HG03354 (cell line): ENCODE results near the gene SNAPC4.
"Not testable (repeated sequence)": the region's sequence is repeated elsewhere in the genome, so short reads cannot be mapped to it uniquely, and the experiment has no call there.

ENCODE experiments used
- ATAC-seq: cut with Tn5 transposase; IDR thresholded peaks from one replicate; pipeline ENCODE4 v1.9.1; 2021; ENCODE audit warnings: mild to moderate bottlenecking; ENCODE audit not compliant: unreplicated experiment, poor library complexity, severe bottlenecking

Gene SNAPC4

GRCh38 chr9:136433043-136433715, 33.2 kb upstream of the SNAPC4 start:
- no peak for ATAC-seq

- ATAC-seq = no peak
Observed at GRCh38 chr9:136432591-136432990, 32.6 kb upstream of the SNAPC4 start.

DNA sequence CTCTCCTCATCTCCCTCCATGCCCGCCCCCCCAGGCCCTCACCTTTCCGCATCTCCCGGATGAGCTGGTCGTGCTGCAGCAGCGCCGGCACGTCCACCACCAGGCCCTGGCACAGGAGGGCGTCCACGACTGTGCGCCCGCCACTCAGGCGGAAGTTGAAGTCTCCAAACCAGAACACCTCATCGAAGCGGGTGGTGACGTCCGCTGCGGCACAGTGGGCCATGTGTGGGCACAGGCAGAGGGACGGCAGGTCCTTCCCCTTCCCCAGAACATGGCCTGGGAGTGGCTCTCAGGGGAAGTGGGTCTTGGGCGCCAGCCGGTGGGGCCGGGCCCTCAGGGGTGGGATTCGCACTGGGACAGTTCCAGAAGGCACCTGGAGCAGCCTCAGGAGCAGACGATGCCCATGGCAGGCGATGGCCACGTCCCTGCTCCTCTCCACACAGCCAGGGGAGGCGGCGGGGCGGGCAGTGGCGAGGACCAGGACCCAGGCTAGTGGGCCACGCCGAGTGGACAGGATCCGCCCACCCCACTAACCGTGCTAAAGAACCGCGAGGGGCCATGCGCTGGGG, 31.9 kb upstream of the SNAPC4 start:
- ATAC-seq = no peak

GRCh38 chr9:136430588-136431234, 30.7 kb upstream of the SNAPC4 start:
- no peak for ATAC-seq

DNA sequence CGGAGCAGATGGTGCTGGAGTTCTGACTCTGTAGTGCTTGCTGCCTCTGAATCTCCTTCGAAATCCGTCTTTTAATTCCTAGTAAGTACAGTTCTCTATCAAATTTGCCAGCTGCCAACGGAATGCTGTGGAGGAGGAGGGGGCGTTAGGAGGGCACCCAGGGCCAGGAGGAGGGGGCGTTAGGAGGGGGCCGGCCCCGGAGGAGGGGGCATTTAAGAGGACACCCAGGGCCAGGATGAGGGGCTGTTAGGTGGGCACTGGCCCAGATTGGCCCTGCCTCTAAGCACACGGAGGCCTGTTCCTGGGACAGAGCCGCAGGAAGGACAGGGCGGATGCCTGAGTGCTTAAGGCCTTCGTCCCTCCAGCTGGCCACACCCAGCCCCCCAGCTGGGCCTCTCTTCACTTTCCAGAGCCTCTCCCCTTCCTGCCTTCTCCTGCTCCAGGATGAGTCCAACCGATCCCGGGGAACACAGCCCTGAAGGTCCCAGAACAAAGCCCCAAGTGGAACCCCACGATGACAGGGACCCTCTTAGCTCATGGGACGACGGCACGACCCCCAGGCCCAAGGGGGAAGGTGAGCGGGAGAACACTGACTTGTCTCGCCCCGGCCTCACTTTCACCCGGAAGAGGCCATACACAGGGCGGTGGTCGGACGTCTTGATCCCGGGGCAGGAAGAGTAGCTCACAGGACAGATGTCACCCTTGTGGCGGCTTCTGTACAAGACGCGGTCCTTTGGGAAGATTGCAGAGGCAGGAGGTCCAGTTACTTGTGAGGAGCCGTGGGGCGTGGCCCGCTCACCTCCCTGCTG, 29.9 kb upstream of the SNAPC4 start:
- no peak for ATAC-seq

DNA sequence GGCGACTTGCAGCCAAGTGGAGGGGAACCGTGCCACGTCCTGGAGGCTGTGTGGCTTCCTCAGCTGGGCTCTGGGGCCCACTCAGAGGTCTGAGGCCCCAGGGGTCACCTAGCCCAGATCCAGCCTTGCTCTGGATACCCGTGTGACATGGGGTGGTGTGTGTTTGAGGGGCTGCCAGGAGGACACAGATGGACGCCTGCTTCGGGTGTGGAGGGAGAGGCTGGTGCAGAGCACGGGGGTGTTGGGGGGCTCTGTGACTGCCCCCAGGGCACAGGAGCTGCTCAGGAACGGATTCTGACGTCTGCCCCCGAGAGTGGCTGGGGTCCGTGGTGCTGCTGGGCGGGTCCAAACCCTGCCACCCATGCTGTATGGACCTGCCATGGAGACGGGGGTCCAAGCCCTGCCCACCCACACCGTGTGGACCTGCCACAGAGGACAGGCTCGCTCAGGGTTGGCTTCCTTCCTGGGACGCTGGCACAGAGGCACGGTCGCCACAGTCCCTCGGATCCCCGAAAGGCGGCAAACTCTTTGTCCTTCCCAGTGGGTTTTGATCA, 29.2 kb upstream of the SNAPC4 start:
- no peak for ATAC-seq

DNA sequence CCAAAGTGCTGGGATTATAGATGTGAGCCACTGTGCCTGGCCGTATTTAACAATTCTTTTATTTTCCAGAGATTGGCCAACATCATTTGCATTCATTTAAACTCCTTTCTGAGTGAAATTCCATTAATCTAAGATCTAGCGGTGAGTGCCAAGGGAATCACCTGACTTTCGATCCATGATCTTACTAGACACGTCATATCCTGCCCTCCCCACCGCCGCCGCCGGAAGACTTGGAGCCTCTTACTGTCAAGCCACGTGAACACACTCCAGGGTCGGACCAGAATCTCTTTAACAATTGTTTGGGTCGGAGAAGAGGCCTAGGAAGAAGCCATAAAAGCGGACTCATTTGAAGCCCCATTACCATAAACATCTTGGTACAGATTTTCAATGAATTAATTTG, 26.8 kb upstream of the SNAPC4 start:
- no peak for ATAC-seq

DNA sequence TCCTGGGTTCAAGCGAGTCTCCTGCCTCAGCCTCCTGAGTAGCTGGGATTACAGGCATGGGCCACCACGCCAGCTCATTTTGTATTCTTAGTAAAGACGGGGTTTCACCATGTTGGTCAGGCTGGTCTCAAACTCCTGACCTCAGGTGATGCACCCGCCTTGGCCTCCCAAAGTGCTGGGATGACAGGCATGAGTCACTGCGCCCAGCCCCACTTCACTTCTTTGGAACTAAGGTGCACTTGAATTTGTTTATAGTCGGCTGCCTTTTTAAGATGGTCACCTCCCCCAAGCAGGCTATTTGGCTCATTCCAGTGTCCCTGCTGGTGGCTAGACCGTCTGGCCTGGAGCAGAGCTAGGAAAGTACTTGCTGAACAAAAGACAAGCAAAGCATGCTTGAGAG, 25.4 kb upstream of the SNAPC4 start:
- not testable (repeated sequence) for ATAC-seq

DNA sequence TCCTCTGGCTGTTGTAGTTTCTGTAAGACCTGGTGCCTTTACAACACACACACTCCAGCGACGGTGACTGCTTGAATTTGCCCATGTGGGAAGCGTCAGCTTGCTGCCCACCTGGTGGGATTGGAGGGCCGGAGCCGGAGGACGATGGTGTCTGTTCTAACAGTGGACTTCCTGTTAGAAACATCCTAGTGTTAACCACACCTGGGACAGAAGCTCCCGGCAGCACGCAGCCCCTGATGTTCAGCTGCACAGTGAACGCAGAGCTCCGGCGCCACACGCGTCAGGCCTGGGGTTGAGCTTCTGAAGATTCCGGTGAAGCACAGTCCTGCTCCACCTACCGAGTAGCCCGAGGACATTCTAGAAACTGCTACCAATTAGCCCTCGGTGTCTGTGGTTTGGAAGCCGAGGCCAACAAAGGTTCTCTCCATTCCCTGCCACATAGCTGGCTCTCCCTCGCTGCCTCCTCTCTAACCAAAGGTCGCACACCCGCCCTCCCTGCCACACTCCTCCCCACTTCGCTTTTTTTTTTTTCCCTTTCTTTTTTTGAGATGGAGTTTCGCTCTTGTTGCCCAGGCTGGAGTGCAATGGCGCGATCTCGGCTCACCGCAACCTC, 24.9 kb upstream of the SNAPC4 start:
- no peak for ATAC-seq

GRCh38 chr9:136423432-136424146, 23.6 kb upstream of the SNAPC4 start:
- no peak for ATAC-seq

GRCh38 chr9:136422876-136423275, 22.9 kb upstream of the SNAPC4 start:
- no peak for ATAC-seq

GRCh38 chr9:136421791-136422190, 21.8 kb upstream of the SNAPC4 start:
- ATAC-seq = no peak

- no peak for ATAC-seq
Observed at GRCh38 chr9:136419092-136419420, 19.1 kb upstream of the SNAPC4 start.

DNA sequence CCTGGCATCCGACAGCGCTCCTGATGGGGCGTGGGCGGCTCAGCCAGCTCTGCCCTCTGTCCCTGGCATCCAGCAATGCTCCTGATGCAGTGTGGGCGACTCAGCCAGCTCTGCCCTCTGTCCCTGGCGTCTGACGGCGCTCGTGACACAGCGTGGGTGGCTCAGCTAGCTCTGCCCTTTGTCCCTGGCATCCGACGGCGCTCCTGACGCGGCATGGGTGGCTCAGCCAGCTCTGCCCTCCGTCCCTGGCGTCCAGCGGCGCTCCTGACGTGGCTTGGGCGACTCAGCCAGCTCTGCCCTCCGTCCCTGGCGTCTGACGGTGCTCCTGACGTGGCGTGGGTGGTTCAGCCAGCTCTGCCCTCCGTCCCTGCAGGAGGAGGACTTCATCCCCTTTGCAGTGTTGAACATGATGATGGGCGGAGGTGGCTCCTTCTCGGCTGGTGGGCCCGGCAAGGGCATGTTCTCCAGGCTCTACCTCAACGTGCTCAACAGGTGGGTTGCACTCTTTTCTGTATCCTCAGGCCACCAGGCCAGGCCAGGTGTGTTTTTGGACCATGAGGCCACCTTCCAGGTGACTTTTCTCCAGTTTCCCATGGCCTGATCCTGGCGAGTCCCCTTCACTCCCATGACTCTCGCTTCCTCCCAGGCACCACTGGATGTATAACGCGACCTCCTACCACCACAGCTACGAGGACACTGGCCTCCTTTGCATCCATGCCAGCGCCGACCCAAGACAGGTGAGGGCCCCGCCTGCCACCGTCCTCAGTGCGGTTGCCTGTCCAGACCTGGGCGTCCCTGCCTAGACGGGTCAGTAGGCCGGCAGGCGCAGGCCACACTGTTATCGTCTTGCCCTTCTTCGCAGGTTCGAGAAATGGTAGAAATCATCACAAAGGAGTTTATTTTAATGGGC, 18.5 kb upstream of the SNAPC4 start:
- ATAC-seq = no peak

DNA sequence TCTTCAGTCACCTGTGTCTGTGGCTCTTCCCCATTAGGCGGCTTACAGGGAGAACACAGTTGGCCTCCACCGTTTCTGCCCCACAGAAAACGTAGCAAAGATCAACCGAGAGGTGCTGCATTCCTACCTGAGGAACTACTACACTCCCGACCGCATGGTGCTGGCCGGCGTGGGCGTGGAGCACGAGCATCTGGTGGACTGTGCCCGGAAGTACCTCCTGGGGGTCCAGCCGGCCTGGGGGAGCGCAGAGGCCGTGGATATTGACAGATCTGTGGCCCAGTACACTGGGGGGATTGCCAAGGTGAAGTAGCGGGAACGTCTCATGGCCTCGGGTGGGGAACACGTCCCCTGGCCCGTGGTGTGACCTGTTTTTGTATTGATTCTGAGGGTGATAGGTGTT, 16.9 kb upstream of the SNAPC4 start:
- ATAC-seq = no peak

DNA sequence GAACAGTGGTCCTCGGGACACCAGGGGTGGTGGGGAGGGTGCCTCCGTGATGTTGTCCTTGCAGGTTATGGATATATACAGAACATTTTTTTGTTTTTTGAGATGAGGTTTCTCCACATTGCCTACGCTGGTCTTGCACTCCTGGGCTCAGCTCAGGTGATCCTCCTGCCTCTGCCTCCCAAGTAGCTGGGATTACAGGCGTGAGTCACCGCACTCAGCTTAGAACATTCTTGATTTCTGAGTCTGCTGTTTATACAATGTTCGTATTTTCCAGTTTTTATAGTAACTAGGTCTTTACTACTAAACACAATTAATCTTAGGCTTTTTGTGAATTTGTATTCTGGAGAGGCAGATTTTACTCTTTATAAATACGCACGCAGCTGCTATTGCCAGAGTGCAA, 16.5 kb upstream of the SNAPC4 start:
- no peak for ATAC-seq

DNA sequence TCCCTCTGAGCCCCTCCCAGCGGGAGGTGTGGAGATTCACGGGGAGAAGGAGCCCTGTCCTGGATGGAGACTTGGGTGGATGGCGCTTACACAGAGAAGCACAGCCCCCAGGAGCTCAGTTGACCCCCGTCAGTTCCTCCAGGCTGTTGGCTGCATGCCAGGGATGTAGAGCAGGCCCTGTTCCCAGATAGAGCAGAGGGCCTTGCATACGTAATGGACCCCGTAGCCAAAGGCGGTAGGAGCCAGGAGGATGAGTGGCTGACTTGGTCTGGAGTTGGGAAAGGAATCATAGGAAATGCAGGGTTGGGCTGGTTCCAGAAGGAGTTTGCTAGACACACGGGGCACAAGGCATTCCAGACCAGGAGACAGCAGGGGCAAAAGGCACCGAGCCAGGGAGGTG, 13.0 kb upstream of the SNAPC4 start:
- no peak for ATAC-seq

DNA sequence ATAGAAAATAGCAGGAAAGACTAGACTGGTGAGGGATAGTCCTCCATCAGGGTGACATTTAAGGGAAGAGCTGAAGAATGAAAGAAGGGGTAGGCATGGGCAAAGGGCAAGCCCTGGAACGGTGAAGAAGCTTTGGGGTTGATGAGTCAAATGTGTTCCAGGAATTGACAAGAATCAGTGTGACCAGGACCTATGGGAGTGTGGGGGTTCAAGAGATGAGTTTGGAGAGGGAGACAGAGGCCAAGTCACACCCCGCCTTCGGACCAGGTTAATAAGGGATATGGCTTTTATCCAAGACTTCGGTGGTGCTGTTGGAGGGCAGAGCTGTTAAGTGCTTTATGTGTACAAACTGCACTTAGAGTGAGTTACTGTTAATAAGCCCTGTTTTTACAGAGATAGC, 11.4 kb upstream of the SNAPC4 start:
- ATAC-seq = no peak
